Esophagus muscularis mucosa (tissue), 4 donors: ENCODE data around the gene CD164.

Source experiments
- EP300 ChIP-seq: sonication (generic); formaldehyde crosslinking; IDR thresholded peaks from one replicate; pipeline ENCODE4 v1.6.1; 2017; ENCODE audit warnings: antibody characterized with exemption
- POLR2A ChIP-seq: fragments of 450-650 bp; IDR thresholded peaks from one replicate; pipeline ENCODE4 v1.6.1; 2017; ENCODE audit warnings: antibody characterized with exemption, moderate library complexity, mild to moderate bottlenecking, low read depth
- POLR2AphosphoS5 ChIP-seq, 2 donors: sonication (generic); formaldehyde crosslinking; IDR thresholded peaks; one replicate each; pipeline ENCODE4 v1.6.1; 2017; ENCODE audit warnings: antibody characterized with exemption in 2 of 2
- TF ChIP-seq, protein P1 (sequence below), 3 experiments: fragments of 200-600 bp in 2 of 3; fragments of 450-650 bp in 1 of 3; sonication (generic) in 2 of 3; IDR thresholded peaks; one replicate each; pipeline ENCODE4 v1.5.1; 2017 to 2019; ENCODE audit warnings: antibody characterized with exemption in 3 of 3, mild to moderate bottlenecking in 2 of 3, moderate library complexity in 1 of 3

DNA sequence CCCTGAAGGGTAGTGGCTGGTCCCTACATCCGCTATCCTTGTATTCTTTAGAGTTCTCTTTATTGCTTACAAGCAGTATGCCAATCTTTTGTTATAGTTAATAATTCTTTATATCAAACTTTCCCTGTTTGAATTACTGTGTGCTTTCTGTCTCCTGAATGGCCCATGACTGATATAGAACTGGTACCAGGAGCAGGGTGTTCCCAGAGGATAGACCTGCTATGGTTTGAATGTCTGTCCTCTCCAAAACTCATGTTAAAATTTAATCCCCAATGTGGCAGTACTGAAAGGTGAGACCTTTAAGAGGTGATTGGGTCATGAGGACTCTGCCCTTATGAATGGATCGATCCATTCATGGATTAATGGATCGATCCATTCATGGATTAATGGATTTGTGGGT lies 26.0 kb downstream of the CD164 start:
- TF ChIP-seq, protein P1, sequence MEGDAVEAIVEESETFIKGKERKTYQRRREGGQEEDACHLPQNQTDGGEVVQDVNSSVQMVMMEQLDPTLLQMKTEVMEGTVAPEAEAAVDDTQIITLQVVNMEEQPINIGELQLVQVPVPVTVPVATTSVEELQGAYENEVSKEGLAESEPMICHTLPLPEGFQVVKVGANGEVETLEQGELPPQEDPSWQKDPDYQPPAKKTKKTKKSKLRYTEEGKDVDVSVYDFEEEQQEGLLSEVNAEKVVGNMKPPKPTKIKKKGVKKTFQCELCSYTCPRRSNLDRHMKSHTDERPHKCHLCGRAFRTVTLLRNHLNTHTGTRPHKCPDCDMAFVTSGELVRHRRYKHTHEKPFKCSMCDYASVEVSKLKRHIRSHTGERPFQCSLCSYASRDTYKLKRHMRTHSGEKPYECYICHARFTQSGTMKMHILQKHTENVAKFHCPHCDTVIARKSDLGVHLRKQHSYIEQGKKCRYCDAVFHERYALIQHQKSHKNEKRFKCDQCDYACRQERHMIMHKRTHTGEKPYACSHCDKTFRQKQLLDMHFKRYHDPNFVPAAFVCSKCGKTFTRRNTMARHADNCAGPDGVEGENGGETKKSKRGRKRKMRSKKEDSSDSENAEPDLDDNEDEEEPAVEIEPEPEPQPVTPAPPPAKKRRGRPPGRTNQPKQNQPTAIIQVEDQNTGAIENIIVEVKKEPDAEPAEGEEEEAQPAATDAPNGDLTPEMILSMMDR (IDR thresholded peaks at IDR 0.05), result no peak
- TF ChIP-seq POLR2A (no peak), EP300 (no peak), POLR2AphosphoS5 (IDR thresholded peaks at IDR 0.05) (no peak)
